ENCODE data around the gene JDP2.

Gene JDP2

DNA sequence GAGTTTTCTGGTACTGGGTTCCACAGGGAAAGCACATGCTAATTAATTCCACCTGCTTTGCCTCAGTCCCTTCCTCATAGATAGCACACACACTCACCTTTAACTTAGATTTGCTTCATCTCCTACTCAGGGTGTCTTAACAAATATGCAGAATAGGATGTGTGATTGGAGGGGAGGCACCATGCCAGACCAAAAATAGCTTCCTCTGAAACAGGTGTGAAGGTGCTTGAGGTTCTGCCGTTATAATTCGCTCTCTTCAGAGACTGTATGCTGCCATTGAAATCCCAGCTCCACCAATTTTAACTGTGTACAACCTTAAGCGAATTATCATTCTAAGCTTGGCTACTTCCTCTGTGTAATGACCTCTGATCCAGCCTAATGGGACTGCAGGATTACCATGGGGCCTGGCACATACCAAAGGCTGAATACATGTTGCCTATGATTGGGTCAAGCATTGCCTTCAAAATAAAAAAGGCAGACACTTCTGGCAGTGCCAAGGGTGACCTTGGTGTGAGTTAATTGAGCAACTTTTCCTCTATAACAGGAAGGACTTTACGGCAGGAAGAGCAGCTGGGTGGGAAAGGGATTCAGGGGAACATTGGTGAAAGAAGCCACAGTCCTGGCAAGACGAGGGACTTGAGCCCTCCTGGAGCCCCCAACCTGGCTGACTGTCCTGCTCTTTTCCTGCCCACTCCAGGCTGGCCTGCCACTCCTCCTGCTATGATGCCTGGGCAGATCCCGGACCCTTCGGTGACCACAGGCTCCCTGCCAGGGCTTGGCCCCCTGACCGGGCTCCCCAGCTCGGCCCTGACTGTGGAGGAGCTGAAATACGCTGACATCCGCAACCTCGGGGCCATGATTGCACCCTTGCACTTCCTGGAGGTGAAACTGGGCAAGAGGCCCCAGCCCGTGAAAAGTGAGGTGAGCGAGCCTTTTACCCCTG is 9.7 kb downstream of the JDP2 start:
- no peak for DNase-seq (ENCODE audit: low spot score)

DNA sequence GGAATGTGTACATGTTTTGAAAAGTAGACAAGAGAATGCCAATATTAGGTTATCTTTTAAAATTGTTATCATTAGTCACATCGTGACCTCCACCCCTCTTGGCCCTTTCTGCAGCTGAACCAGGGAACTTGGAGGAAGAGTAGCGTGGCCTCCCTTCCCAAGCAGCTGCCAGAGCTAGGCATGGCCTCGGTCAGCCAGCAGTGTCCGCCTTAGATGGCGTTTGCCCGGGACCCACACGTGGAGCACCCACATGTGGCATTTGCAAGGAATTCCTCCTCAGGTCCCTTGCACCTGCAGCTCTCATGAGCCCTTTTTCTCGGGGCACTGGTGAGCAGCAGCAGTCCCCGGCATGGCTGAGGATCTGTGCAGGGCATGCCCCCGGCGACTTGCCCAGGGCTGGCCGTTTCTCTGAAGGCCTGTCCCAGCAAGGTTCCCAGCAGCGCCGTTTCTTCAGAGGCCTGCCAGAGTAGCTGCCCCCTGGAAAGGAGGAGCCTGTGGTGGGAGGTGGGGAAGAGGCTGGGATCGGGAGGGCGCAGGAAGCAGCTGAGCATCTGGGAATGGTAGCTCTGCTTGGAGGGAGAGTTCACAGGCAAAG is 10.8 kb downstream of the JDP2 start:
- no peak for DNase-seq (ENCODE audit: low spot score)

DNA sequence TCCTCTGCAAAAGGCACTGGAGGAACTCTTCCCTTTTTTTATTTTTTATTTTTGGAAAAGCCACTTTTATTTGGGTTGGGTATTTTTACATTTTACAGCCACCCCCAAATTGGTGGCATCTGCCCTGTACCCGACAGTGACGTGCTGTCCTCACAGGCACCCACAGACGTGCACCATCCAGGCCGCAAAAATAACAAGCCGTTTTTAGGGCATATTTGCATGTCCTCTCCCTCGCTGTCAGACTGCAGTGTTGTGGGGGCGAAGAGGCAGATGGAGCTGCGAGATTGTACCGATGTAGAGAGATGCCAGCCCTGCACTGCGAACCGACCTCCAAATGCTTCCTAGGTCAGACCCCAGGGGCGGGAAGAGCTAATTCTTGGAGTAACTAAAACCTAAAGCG is 12.2 kb downstream of the JDP2 start:
- DNase-seq (ENCODE audit: low spot score), result no peak

DNA sequence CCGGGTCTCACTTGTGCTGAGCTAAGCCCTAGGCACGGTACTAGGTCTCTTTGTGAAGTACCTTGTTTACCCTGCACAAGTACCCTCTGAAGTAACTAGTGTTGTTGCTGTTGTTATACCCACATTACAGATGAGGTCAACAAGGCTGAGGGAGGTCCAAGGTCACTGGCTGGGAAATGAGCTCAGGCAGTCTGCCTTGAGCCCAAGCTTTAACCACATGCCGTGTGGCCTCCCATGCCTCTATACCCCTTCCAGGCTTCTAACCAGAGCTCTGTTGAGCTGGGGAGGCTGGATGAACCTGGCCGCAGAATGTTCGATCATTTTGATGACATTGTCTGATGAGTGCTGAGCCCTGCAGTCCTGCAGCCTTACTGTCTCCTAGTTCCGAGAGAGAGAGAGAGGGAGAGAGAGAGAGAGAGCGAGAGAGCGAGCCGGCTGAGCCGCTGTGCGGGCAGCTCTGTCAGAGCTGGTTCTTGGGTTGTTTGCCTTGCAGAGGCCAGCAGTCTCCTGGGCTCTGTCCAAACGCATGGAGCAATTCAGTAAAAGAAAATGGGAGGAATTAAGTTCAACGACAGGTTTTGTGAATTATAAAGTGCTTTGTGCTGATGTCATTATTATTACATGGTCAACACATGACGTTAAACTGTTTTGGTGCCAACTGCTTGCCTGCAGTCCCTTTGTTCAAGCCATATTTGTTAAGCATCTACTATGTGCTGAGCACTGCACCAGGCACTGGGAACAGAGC is 13.1 kb downstream of the JDP2 start:
- peak; percentile 75 for DNase-seq (ENCODE audit: low spot score)

DNA sequence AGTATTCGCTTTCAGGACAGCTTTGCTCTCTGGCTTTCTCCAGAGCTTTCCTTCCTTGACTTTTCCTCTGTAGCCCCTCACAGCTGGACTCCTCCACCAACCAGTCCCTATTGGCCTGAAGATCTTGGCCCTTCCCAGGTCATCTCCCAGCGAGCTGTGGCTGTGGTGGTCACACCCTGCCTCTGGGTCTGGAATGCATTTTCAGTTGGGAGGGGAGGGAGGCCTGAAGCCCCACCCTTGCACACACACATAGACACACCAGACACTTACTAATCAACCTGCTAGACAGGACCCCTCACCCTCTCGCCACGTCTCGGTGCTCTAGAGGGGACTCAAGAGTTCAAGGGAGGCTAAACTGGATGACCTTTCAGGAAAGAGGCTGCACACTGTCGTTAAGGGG is 13.9 kb downstream of the JDP2 start:
- DNase-seq (ENCODE audit: low spot score), result no peak

DNA sequence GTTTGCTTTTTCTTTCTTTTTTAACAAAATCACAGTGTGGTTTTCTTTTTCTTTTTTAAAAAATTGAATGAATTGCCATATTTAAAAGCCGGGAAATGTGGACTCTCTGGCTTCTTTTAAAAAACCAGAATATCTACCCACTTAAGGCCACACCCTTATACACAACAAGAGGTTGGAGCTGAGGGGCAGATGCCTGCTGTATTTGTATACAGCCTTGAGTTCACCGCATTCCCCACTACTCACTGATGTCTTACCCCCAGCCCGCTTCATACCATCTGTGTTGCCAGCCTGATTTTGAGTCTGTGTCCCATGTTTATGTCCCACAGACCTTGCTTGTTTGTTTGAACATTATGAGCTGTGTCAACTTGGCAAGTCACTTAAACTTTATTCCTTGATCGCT is 14.3 kb downstream of the JDP2 start:
- no peak for DNase-seq (ENCODE audit: low spot score)

DNA sequence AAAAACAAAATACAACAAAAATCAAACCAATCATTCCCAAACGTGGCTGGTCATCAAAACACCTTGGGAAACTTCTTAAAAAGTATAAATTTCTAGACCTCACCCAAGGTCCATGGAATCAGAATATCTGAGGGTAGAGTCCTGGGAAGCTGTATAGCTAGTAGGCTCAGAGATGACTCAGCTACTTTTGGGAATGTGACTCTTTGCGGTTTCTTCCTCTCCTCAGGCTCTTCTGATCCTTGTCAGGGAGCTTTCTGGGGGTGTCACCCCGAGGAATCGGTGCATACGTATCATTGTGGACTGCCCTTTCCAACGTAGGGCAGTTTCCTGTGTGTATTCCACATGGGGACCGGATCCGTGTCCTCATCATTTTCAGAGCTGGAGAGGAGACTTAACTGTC is 14.8 kb downstream of the JDP2 start:
- DNase-seq (ENCODE audit: low spot score), result peak; percentile 69

DNA sequence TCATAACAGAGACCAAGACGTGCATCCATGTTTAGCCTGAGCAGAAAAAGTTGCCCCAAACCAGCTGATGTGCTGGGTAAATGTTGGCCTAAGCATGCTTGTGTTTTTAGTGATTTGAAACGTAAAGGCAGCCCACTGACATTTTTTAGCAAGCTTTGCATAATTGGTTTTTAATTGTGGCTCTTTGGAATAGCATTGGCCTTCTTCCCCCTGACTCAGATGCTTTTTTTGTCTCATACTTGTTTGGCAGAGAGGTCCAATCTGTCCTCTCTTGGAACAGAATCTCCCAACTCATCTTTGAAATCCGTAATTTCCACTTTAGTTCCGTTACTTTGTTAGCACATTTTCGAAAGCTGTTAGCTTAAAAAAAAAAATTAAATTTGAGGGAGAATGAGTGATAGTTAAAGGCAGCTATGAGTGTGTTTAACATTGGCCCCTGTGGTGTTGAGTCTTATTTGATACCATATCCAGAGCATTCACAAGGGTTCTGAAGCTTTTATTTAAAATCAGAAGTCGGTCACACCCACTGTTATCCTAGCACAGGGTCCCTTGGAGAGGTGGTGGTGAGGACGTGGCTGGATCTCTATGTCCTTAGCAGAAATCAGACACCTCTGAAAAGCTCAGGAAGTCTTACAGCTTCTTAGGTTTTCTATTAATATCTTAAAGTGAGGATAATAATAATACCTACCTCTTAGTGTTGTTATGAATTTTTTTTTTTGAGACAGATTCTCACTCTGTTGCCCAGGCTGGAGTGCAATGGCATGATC is 15.6 kb downstream of the JDP2 start:
- no peak for DNase-seq (ENCODE audit: low spot score)

DNA sequence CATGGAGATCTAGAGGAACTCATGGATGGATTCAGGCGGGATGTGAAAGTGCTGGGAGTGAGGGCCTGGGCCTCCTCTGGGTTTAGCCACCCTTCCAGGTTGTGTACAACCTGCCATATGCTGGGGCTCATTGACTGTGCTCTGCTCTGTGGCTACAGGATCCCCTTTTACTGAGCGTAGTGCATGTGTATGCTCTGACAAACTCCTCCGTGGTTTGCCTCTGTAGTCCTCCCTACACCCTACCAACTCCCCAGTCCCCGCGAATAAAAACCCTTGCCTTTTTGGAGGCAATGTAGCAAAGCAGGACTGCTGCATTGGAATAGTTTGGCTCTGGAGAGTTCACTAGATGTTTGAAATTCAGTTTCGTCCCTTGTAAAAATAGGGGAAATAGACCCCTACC is 17.4 kb downstream of the JDP2 start:
- no peak for DNase-seq (ENCODE audit: low spot score)

DNA sequence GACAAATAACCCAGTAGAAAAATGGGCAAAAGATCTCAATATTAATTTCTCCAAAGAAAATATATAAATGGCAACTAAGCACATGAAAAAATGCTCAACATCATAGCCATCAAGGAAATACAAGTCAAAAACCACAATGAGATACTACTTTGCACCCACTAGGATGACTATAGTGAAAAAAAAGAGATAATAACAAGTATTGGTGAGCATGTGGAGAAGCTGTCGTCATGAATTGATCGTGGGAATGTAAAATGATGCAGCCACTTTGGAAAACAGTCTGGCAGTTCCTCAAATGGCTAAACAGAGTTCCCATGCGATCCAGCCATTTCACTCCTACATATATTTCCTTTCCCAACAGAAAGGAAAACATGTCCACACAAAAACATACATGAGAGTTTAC is 18.1 kb downstream of the JDP2 start:
- DNase-seq (ENCODE audit: low spot score), result no peak

DNA sequence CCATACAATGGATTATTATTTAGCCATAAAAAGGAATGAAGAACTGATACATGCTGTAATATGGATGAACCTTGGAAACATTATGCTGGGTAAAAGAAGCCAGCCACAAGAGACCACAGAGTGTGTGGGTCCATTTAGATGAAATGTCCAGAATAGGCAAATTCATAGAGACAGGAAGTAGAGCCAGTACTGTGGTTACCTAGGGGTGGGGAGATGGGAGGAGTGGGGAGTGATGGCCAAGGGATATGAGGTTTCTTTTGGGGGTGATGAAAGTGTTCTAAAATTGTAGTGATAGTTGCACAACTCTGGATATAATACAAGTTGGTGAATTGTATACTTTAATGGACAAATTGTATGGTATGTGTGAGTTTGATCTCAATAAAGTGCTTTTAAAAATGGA is 18.6 kb downstream of the JDP2 start:
- no peak for DNase-seq (ENCODE audit: low spot score)

DNA sequence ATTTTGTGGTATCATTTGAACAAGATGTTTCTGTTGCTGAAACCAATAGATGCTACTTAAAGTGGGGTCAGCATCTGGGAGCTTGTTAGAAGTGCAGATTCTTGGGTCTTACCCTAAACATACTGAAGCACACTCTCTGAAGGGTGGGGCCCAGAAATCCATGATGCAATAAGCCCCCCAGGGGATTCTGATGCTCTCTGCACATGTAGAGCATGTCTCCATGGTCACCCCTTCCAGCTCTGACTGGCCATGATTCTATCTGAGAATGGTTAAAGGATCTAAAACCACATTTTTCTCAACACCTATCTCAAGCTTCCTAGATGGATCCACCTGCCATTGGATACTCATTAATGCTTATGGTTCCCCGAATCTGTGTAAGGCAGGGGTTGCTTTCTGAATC is 20.4 kb downstream of the JDP2 start:
- no peak for DNase-seq (ENCODE audit: low spot score)

DNA sequence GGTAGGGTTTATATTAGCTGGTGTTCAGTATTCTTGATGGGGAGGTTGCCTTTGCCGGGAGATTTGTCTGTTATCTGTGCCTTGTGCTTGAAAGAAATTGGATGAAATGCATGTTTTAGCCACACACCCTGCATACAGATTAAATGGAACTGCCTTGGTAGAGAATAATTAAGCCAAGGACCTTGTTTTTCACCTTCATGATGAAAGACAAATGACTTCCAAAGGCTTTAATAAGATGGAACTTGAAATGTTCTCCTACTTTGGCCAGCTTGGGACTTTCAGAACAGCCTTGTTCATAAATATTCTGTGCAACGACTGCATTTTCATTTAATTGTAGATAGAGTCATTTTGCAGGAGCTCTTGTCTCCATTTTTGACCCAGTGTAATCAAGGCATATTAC is 21.2 kb downstream of the JDP2 start:
- DNase-seq (ENCODE audit: low spot score), result no peak

DNA sequence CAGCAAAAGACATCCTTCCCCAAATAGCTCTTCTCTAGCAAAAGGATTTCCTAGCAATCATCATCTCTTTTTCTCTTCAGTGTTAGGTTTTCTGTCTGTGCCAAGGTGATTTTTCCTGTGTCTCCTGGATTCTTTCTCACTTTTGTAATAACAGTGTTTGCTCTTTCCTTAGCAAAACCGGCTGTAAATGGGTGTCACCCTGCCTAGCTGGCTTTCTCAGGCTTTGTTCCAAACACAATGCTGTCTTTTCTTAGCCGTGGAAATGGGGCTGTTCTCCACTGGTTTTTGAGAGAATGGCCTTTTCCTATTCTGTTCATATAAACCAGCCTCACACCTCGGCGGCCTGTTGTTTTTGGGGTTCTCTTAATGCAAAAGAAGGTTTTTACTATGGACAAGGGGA is 21.9 kb downstream of the JDP2 start:
- DNase-seq (ENCODE audit: low spot score), result no peak

DNA sequence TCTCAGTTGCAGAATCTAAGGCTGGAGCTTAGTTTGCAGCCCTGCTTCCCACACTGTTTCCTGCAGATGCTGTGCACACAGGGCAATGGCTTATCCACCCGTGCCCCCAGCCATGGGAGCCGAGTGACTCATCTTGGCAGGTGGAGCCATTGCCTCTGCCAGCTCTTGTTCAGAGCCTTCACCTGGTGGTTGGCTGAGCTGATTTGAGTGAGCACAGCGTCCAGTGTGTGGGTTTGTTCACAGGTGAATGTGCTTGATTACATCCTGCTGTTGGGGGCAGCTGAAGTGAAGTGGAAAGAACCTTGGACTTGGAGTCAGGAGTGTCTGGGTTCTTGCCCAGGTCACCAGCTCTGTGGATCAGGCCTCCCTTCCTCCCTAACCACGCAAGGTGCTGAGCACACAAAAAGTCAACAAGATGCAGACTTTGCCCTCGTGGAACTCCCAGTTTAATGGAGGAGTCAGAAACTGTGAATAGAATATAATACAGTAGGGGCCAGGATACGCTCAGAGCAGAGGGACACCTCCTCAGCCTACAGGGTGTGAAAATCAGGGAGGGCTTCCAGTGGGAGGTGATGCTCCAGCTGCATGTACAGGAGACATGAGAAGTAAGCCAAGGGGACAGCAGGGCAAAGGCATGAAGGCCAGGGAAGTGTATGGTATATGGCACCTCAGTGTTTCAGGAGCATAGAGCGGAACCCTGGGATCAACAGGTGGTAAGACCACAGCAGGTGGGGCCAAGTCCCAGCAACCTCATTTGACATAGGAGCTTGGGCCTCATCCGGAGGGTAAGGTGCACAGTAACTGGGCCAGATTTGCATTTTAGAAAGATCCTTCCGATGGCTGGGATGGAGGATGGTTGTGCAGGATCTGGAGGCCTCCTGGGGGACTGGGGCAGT is 22.8 kb downstream of the JDP2 start:
- no peak for DNase-seq (ENCODE audit: low spot score)

DNA sequence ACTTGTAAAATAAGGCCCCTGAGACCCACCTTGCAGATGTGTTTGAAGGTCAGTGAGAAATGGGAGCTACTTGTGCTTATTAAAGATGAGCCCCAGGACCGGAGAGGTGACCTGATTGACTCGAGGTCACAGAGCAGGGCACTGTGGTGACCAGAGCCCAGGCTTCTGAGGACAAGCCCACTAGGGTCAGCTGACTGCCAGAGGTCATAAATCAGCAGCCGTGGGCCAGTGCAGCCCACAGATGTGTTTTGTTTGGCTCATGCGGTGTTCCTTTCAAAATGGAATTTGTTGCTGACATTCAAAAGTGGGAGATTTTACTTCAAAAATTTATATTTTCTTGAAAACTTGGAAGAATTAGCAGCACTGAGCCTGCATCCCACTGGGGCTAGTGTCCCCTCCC is 24.5 kb downstream of the JDP2 start:
- DNase-seq (ENCODE audit: low spot score), result no peak

DNA sequence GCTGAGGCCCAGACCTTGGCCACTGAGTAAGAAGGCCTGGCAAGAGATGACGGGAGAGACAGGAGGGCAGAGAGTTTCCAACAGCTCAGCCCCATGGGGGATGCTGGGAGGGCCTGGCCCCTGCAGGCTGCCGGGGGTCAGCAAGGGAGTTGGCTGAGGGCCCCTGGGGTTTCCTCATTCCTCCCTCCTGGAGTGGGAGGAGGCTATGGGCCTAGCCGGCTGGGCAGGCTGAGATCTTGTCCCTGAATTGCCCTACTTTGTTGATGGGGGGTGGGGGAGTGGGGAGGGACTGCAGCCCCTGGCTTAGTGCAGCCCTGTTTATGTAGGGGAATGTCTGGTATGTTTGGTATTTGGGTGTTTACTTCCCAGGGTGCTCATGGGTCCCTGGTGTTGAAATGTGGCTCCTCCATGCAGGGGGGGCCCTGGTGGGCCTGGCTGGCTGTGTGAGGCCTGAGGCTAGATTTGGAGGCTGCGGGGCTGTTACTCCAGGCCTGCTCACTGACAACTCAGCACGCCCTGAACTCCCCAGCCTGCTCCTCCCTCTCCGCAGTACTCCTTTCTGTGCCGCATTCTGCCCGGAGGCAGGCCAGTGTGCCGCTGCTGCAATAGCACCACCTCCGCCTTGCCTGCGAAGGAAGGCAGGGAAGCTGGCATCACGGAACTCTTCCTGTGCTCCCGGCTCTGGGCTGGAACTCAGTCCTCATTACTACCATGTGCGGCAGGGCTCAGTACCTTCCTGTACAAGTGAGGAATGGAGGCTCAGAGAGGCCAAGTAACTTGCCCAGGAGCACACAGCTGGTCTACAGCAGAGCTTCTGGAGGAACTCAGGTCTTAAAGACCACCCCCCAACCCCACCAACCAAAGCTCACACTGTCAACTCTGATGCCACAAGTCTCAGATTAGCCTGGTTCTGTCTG is 25.3 kb downstream of the JDP2 start:
- peak; percentile 91 for DNase-seq (ENCODE audit: low spot score)

DNA sequence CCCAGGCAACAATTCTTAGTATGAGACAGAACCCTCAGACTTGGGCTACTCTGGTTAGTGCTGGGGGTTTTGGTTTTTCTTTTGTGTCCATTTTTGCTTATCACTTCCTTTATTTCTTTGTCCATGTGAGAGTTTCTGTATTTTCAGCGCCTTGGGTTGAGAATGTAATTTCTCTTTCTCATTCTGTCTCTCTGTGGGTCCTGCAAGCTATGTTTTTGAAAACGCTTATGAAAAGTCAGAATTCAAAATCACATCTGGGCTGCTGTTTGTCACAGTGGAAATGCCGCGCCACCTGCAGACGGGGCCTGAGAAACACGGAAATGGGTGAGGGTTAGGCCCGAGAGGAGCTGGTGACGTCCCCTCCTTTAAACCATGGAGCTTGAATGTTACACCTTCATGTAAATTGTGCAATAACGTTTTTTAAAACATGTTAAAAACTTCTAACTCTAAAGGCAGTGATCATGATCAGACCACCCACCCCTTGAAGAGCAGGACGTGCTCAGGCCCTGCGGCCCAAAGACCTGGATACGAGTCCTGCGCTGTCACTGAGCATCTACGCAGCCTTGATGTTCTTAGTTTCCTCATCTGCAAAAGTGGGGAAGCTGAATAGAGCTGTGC is 26.1 kb downstream of the JDP2 start:
- no peak for DNase-seq (ENCODE audit: low spot score)

DNA sequence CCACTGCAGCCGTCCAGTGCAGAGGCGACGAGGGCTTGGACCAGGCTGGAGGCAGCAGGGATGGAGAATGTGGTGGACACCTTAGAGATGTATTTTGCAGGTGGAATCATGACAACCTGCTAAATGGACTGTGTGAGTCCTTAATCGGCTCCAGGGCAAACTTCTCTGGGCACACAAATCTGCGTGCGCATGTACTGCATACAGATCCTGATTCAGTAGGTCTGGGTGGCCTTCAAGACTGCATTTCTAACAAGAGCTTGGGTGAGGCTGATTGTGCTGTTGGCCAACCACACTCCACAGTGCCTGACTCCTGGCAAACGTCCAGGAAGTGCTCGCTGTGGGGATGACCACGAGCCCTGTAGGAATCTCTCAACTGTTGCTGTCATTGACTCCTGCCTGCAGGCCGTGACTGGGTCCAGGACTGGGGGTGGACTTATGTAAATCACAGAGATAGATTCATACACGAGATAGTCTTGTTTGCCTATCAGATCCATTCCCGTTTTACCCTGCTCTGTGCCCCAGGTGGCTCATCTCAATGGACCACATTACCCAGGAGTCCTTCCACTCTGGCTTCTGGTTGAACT is 27.2 kb downstream of the JDP2 start:
- peak; percentile 63 for DNase-seq (ENCODE audit: low spot score)

All from AG08395 (cell line).